GM21423 (cell line): ENCODE data around the gene EEF1G.
A peak's percentile ranks its signal among the peaks of the same experiment; 100 is the strongest.

Experiments used
- ATAC-seq: cut with Tn5 transposase; IDR thresholded peaks from one replicate; pipeline ENCODE4 v1.9.1; 2021; ENCODE audit warnings: mild to moderate bottlenecking, moderate library complexity; ENCODE audit not compliant: unreplicated experiment

EEF1G gene

GRCh38 chr11:62542750-62543567, 30.7 kb downstream of the EEF1G start:
- ATAC-seq = peak; percentile 24

GRCh38 chr11:62542111-62542745, 31.5 kb downstream of the EEF1G start:
- ATAC-seq = no peak

- ATAC-seq = peak; percentile 42
Measured at GRCh38 chr11:62540804-62541701, 32.6 kb downstream of the EEF1G start.

- ATAC-seq = no peak
Measured at GRCh38 chr11:62539238-62539925, 34.3 kb downstream of the EEF1G start.

GRCh38 chr11:62538470-62539237, 35.0 kb downstream of the EEF1G start:
- no peak for ATAC-seq

- ATAC-seq = no peak
Measured at GRCh38 chr11:62536301-62536957, 37.3 kb downstream of the EEF1G start.

- no peak for ATAC-seq
Measured at GRCh38 chr11:62535802-62536201, 37.9 kb downstream of the EEF1G start.

GRCh38 chr11:62534779-62535545, 38.7 kb downstream of the EEF1G start:
- ATAC-seq = no peak

- no peak for ATAC-seq
Measured at GRCh38 chr11:62532096-62532495, 41.6 kb downstream of the EEF1G start.

GRCh38 chr11:62516736-62517371, 56.8 kb downstream of the EEF1G start:
- ATAC-seq = no peak

- ATAC-seq = no peak
Measured at GRCh38 chr11:62514151-62514550, 59.5 kb downstream of the EEF1G start.

- ATAC-seq = no peak
Measured at GRCh38 chr11:62513626-62514025, 60.1 kb downstream of the EEF1G start.

- ATAC-seq = no peak
Measured at GRCh38 chr11:62512961-62513360, 60.7 kb downstream of the EEF1G start.
